HG03066 (cell line): ENCODE measurements around the gene CACNA1F.
A peak's percentile ranks its signal among the peaks of the same experiment; 100 is the strongest.

Source experiments
- ATAC-seq: cut with Tn5 transposase; IDR thresholded peaks from one replicate; pipeline ENCODE4 v1.9.1; 2021; ENCODE audit warnings: low read depth; ENCODE audit not compliant: unreplicated experiment

CACNA1F gene

GRCh38 chrX:49231333-49232000 lies 1.7 kb downstream of the CACNA1F start:
- ATAC-seq, result no peak

GRCh38 chrX:49230500-49231232 lies 2.5 kb downstream of the CACNA1F start:
- peak; percentile 68 for ATAC-seq

- ATAC-seq, result no peak
Measured at GRCh38 chrX:49228185-49228584, 5.0 kb downstream of the CACNA1F start.

GRCh38 chrX:49227726-49228125 lies 5.4 kb downstream of the CACNA1F start:
- ATAC-seq, result no peak

GRCh38 chrX:49226946-49227345 lies 6.2 kb downstream of the CACNA1F start:
- ATAC-seq, result no peak

- no peak for ATAC-seq
Measured at GRCh38 chrX:49225858-49226257, 7.3 kb downstream of the CACNA1F start.

GRCh38 chrX:49221868-49222267 lies 11.3 kb downstream of the CACNA1F start:
- ATAC-seq, result no peak

- no peak for ATAC-seq
Measured at GRCh38 chrX:49220100-49220499, 13.0 kb downstream of the CACNA1F start.

- ATAC-seq, result no peak
Measured at GRCh38 chrX:49214996-49215526, 18.1 kb downstream of the CACNA1F start.

GRCh38 chrX:49214416-49214815 lies 18.7 kb downstream of the CACNA1F start:
- ATAC-seq, result no peak

GRCh38 chrX:49212861-49213260 lies 20.3 kb downstream of the CACNA1F start:
- ATAC-seq, result no peak

- ATAC-seq, result no peak
Measured at GRCh38 chrX:49212209-49212608, 20.9 kb downstream of the CACNA1F start.

GRCh38 chrX:49211074-49211473 lies 22.1 kb downstream of the CACNA1F start:
- no peak for ATAC-seq

GRCh38 chrX:49210406-49210805 lies 22.7 kb downstream of the CACNA1F start:
- ATAC-seq, result no peak

- no peak for ATAC-seq
Measured at GRCh38 chrX:49209434-49210251, 23.5 kb downstream of the CACNA1F start.

GRCh38 chrX:49208399-49208798 lies 24.7 kb downstream of the CACNA1F start:
- ATAC-seq, result no peak

GRCh38 chrX:49206543-49206942 lies 26.6 kb downstream of the CACNA1F start:
- ATAC-seq, result no peak

GRCh38 chrX:49205443-49205842 lies 27.7 kb downstream of the CACNA1F start:
- ATAC-seq, result no peak

- no peak for ATAC-seq
Measured at GRCh38 chrX:49204709-49205108, 28.4 kb downstream of the CACNA1F start.

GRCh38 chrX:49204017-49204416 lies 29.1 kb downstream of the CACNA1F start:
- ATAC-seq, result no peak

GRCh38 chrX:49203536-49203935 lies 29.6 kb downstream of the CACNA1F start:
- ATAC-seq, result no peak
